ENCODE data around the gene GFRA4. TPM values are rescaled to one million over a fixed set of nuclear protein-coding genes. Genes with fewer than 3 reads are reported as not detected.

GFRA4 gene
- total and polyA plus RNA-seq, 2 donors (not counting 1 experiment from before 2014, with no cell fraction given) = not detected

- Mint-ChIP-seq H3K4me1 (no peaks in the 10 kb centered on the region), H3K4me3 (no peak overlapping the region), H3K27ac (no peak overlapping the region), H3K27me3 (no peaks in the 10 kb centered on the region), H3K9me3 (ENCODE audit: insufficient read depth) (no peaks in the 10 kb centered on the region)
- no peaks in the 10 kb centered on the region for H3K9me3 ChIP-seq (ENCODE audit: control extremely low read depth in 1 of 3, control insufficient read depth in 2 of 3, insufficient read depth in 1 of 3, low read length in 2 of 3)
- ChIA-PET CTCF (no interaction called here), POLR2A (no interaction called here)
- H3K36me3 ChIP-seq (replicated peaks in 1 of 2; ENCODE audit: control extremely low read depth in 1 of 2, control insufficient read depth in 1 of 2, extremely low read depth in 1 of 2, insufficient read depth in 2 of 2, low read length in 1 of 2) = peaks cover 0 to 19% of the 10 kb centered on the region in 2 experiments
- ATAC-seq (ENCODE audit: low read depth) = no peak
- no peak overlapping the region for H2AFZ ChIP-seq (ENCODE audit: insufficient read depth, low read depth, low read length, poor library complexity, severe bottlenecking)
- no peak overlapping the region for H3K4me3 ChIP-seq (ENCODE audit: control extremely low read depth in 1 of 5, extremely low read depth in 1 of 5, insufficient read depth in 1 of 5, low read depth in 2 of 5, low read length in 4 of 5)
- H3K4me1 ChIP-seq (ENCODE audit: control insufficient read depth in 2 of 2, insufficient read depth in 2 of 2, low read length in 2 of 2) = no peaks in the 10 kb centered on the region
- H3K9ac ChIP-seq (ENCODE audit: low read length) = no peak overlapping the region
- H3K79me2 ChIP-seq (ENCODE audit: control insufficient read depth, insufficient read depth, low read length) = no peaks in the 10 kb centered on the region
- no peaks in the 10 kb centered on the region for H4K20me1 ChIP-seq (ENCODE audit: control insufficient read depth, insufficient read depth, low read length, poor library complexity, severe bottlenecking)
- H3K4me2 ChIP-seq (replicated peaks; ENCODE audit: low read depth, low read length, poor library complexity, severe bottlenecking) = no peak overlapping the region
- DNase-seq = no peak
- no peak overlapping the region for H3K27ac ChIP-seq (ENCODE audit: low read length in 2 of 2)
- no peaks in the 10 kb centered on the region for H3K27me3 ChIP-seq (replicated peaks in 1 of 4; ENCODE audit: control extremely low read depth in 1 of 4, control insufficient read depth in 3 of 4, insufficient read depth in 4 of 4, low read length in 3 of 4)
- TF ChIP-seq EZH2 (IDR thresholded peaks at IDR 0.05; ENCODE audit: borderline replicate concordance, insufficient read depth, low read depth, low read length, poor library complexity, severe bottlenecking) (no peak), CTCF (IDR thresholded peaks at IDR 0.05) (no peak)
- 98% methylated on average over 15 of the region's 20 CpGs for WGBS (ENCODE audit: insufficient coverage)
- intact Hi-C loops (cut with micrococcal nuclease) = no loop called here
These were observed 17.7 kb downstream of the GFRA4 start for GRCh38 chr20:3645309-3646066.

- Mint-ChIP-seq H3K27ac (no peak overlapping the region), H3K9me3 (ENCODE audit: insufficient read depth) (no peaks in the 10 kb centered on the region), H3K4me3 (no peak overlapping the region), H3K4me1 (no peaks in the 10 kb centered on the region), H3K27me3 (no peaks in the 10 kb centered on the region)
- ChIA-PET CTCF (no interaction called here), POLR2A (no interaction called here)
- Histone ChIP-seq H2AFZ (ENCODE audit: insufficient read depth, low read depth, low read length, poor library complexity, severe bottlenecking) (no peak overlapping the region), H3K4me2 (replicated peaks; ENCODE audit: low read depth, low read length, poor library complexity, severe bottlenecking) (no peak overlapping the region), H3K4me1 (ENCODE audit: control insufficient read depth in 2 of 2, insufficient read depth in 2 of 2, low read length in 2 of 2) (no peaks in the 10 kb centered on the region), H3K36me3 (replicated peaks in 1 of 2; ENCODE audit: control extremely low read depth in 1 of 2, control insufficient read depth in 1 of 2, extremely low read depth in 1 of 2, insufficient read depth in 2 of 2, low read length in 1 of 2) (peaks cover 0 to 7% of the 10 kb centered on the region in 2 experiments), H4K20me1 (ENCODE audit: control insufficient read depth, insufficient read depth, low read length, poor library complexity, severe bottlenecking) (no peaks in the 10 kb centered on the region), H3K27me3 (replicated peaks in 1 of 4; ENCODE audit: control extremely low read depth in 1 of 4, control insufficient read depth in 3 of 4, insufficient read depth in 4 of 4, low read length in 3 of 4) (no peaks in the 10 kb centered on the region), H3K9ac (ENCODE audit: low read length) (no peak overlapping the region), H3K9me3 (ENCODE audit: control extremely low read depth in 1 of 3, control insufficient read depth in 2 of 3, insufficient read depth in 1 of 3, low read length in 2 of 3) (peaks cover 0 to 3% (median 0%) of the 10 kb centered on the region in 3 donors), H3K79me2 (ENCODE audit: control insufficient read depth, insufficient read depth, low read length) (no peaks in the 10 kb centered on the region), H3K4me3 (ENCODE audit: control extremely low read depth in 1 of 5, extremely low read depth in 1 of 5, insufficient read depth in 1 of 5, low read depth in 2 of 5, low read length in 4 of 5) (no peak overlapping the region), H3K27ac (ENCODE audit: low read length in 2 of 2) (no peak overlapping the region)
- WGBS (ENCODE audit: insufficient coverage) = no CpG with 5 or more reads among the region's 3 CpGs
- TF ChIP-seq CTCF (IDR thresholded peaks at IDR 0.05) = no peak
- no peak for TF ChIP-seq EZH2 (IDR thresholded peaks at IDR 0.05; ENCODE audit: borderline replicate concordance, insufficient read depth, low read depth, low read length, poor library complexity, severe bottlenecking)
- intact Hi-C loops (cut with micrococcal nuclease) = no loop called here
- ATAC-seq (ENCODE audit: low read depth) = no peak
- DNase-seq = no peak
These were observed 22.9 kb downstream of the GFRA4 start for GRCh38 chr20:3640259-3640658.

All from B cell (primary cell).